K562 (cell line): ENCODE data around the gene COL23A1.

Source experiments
- TF ChIP-seq, protein P1 (sequence below): sonication (generic); formaldehyde crosslinking; IDR thresholded peaks from 2 replicates; pipeline ENCODE4 v1.8.0; 2022; ENCODE audit warnings: mild to moderate bottlenecking, missing genetic modification reagents
- TF ChIP-seq, protein P2 (sequence below), 2 experiments: fragments of 450-650 bp; conservative IDR thresholded peaks; 2 replicates each; pipeline ENCODE4 v1.6.1; 2017; ENCODE audit warnings: mild to moderate bottlenecking in 2 of 2, moderate library complexity in 2 of 2

DNA sequence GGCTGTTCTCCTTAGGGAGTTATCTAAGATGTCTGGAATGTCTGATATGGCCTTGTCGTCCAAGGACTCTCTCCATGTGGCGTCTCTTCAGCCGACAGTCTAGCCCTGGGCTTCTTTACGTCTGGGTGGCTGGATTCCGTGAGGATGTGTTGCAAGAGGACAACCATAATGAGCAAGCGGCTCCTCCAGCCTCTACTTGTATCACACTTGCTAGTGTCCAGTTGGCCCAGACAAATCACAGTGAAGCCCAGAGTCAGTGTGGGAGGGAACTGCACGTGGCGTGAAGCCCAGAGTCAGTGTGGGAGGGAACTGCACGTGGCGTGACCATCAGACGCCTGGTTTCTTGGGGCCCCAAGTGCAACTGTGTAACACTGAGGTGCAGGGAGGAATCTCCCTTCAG, 61.1 kb downstream of the COL23A1 start:
- TF ChIP-seq, protein P1, sequence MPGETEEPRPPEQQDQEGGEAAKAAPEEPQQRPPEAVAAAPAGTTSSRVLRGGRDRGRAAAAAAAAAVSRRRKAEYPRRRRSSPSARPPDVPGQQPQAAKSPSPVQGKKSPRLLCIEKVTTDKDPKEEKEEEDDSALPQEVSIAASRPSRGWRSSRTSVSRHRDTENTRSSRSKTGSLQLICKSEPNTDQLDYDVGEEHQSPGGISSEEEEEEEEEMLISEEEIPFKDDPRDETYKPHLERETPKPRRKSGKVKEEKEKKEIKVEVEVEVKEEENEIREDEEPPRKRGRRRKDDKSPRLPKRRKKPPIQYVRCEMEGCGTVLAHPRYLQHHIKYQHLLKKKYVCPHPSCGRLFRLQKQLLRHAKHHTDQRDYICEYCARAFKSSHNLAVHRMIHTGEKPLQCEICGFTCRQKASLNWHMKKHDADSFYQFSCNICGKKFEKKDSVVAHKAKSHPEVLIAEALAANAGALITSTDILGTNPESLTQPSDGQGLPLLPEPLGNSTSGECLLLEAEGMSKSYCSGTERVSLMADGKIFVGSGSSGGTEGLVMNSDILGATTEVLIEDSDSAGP (CRISPR knock-in tag) = no peak
- TF ChIP-seq, protein P2, sequence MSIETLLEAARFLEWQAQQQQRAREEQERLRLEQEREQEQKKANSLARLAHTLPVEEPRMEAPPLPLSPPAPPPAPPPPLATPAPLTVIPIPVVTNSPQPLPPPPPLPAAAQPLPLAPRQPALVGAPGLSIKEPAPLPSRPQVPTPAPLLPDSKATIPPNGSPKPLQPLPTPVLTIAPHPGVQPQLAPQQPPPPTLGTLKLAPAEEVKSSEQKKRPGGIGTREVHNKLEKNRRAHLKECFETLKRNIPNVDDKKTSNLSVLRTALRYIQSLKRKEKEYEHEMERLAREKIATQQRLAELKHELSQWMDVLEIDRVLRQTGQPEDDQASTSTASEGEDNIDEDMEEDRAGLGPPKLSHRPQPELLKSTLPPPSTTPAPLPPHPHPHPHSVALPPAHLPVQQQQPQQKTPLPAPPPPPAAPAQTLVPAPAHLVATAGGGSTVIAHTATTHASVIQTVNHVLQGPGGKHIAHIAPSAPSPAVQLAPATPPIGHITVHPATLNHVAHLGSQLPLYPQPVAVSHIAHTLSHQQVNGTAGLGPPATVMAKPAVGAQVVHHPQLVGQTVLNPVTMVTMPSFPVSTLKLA (conservative IDR thresholded peaks at IDR 0.05) = no peak
